NT2/D1 (cell line): ENCODE measurements around the gene CACNA1D.

Experiments used
- DNase-seq: peaks from one replicate; pipeline ENCODE4 v3.0.0-alpha.2; 2011; ENCODE audit warnings: low read depth, low spot score
- H3K27me3 ChIP-seq: 2 replicates; pipeline ENCODE4 v1.6.0; 2011; ENCODE audit warnings: mild to moderate bottlenecking; ENCODE audit not compliant: insufficient read length, insufficient read depth
- H3K36me3 ChIP-seq: 2 replicates; pipeline ENCODE4 v1.6.1; 2011; ENCODE audit warnings: mild to moderate bottlenecking, low read length, mixed read lengths; ENCODE audit not compliant: insufficient read depth, insufficient read length
- H3K4me1 ChIP-seq: 2 replicates; pipeline ENCODE4 v1.5.1; 2011; ENCODE audit not compliant: insufficient read depth, insufficient read length
- H3K4me3 ChIP-seq: 2 replicates; pipeline ENCODE4 v1.5.1; 2011; ENCODE audit warnings: low read depth; ENCODE audit not compliant: insufficient read length
- H3K9ac ChIP-seq: 2 replicates; pipeline ENCODE4 v1.6.0; 2011; ENCODE audit warnings: low read depth; ENCODE audit not compliant: insufficient read length
- H3K9me3 ChIP-seq: 2 replicates; pipeline ENCODE4 v1.5.1; 2011; ENCODE audit warnings: mild to moderate bottlenecking, low read length; ENCODE audit not compliant: insufficient read depth
- SUZ12 ChIP-seq: IDR thresholded peaks from 2 replicates; pipeline ENCODE4 v1.6.1; 2011; ENCODE audit not compliant: insufficient read length, insufficient read depth; ENCODE audit errors: extremely low read depth
- YY1 ChIP-seq: IDR thresholded peaks from 2 replicates; pipeline ENCODE4 v1.6.1; 2011; ENCODE audit not compliant: insufficient read length, insufficient read depth
- ZNF274 ChIP-seq: IDR thresholded peaks from 2 replicates; pipeline ENCODE4 v1.6.1; 2011; ENCODE audit warnings: mild to moderate bottlenecking, low read depth, low read length

The CACNA1D gene

GRCh38 chr3:53804697-53805462 is 310.5 kb downstream of the CACNA1D start:
- peak; percentile 70 for DNase-seq
- TF ChIP-seq ZNF274 (no peak), YY1 (no peak), SUZ12 (no peak)
- peaks cover 23% of the 10 kb centered on the region for H3K4me1 ChIP-seq
- no peaks in the 10 kb centered on the region for H3K36me3 ChIP-seq
- H3K4me3 ChIP-seq, result no peak overlapping the region
- no peaks in the 10 kb centered on the region for H3K9me3 ChIP-seq
- H3K9ac ChIP-seq, result no peak overlapping the region
- no peaks in the 10 kb centered on the region for H3K27me3 ChIP-seq

DNA sequence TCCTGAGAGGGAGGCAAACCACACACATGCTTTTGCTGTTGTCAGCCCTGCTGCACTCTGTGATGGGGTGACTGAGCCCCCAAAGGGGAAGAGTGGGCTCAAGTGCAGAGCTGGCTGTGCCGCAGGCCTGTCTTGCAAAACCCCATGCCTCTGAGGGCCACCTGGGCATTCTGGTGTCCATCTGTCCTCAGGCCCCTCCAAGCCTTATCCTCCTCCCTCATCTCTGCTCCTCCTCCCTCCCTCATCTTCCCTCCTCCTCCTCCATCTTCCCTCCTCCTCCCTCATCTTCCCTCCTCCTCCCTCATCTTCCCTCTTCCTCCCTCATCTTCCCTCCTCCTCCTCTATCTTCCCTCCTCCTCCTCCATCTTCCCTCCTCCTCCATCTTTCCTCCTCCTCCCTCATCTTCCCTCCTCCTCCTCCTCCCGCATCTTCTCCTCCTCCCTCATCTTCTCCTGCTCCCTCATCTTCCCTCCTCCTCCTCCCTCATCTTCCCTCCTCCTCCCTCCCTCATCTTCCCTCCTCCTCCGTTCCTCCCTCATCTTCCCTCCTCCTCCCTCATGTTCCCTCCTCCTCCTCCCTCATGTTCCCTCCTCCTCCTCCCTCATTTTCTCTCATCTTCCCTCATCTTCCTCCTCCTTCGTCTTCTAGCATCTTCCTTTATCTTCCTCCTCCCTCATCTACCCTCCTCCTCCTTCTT is 311.2 kb downstream of the CACNA1D start:
- no peaks in the 10 kb centered on the region for H3K27me3 ChIP-seq
- H3K36me3 ChIP-seq, result no peaks in the 10 kb centered on the region
- TF ChIP-seq SUZ12 (no peak), YY1 (no peak), ZNF274 (no peak)

GRCh38 chr3:53806182-53807116 is 312.0 kb downstream of the CACNA1D start:
- no peaks in the 10 kb centered on the region for H3K9me3 ChIP-seq
- no peak for TF ChIP-seq YY1
- TF ChIP-seq ZNF274, result no peak
- TF ChIP-seq SUZ12, result no peak
- H3K27me3 ChIP-seq, result no peaks in the 10 kb centered on the region
- no peak for DNase-seq
- no peaks in the 10 kb centered on the region for H3K36me3 ChIP-seq
- no peak overlapping the region for H3K9ac ChIP-seq
- no peak overlapping the region for H3K4me3 ChIP-seq
- peaks cover 24% of the 10 kb centered on the region for H3K4me1 ChIP-seq

More for the DNA sequence above, 311.2 kb downstream of the CACNA1D start:
- Histone ChIP-seq H3K9ac (no peak overlapping the region), H3K4me1 (peaks cover 23% of the 10 kb centered on the region), H3K4me3 (no peak overlapping the region), H3K9me3 (no peaks in the 10 kb centered on the region)
- DNase-seq, result no peak

DNA sequence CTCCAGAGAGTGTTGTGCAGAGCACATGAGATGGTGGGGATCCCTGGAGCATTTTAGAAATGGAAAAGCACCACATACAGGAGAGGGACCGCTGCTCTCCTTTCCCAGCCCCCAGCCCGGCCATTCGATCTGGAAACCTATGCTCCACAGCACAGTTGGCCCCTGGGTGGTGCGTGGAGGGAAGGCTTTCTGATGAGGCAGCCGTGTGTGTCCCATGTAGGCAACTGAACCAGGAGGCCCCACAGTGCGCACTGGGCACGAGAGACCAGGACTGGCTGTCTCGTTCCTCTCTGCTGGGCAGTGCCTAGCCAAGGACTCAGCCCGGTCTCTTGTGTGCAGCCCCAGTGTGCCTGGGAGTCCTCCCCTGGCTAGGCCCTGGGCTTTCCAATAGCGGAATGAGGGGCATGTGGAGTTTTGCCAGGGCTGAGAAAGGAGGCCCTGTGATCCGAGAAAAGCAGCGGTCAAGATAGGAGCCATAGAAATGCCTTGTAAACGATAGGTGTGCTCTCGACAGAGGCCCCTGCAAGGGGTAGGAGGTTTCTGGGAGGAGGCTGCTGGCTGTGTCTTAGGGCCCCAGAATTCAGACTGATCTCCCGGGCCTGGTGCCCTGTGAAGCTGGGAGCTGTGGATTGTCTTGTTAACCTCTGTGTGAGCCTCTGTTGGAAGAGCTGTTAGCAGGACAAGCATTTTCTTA is 312.9 kb downstream of the CACNA1D start:
- no peak for DNase-seq
- peak overlapping the region; percentile 28 for H3K9ac ChIP-seq
- no peaks in the 10 kb centered on the region for H3K9me3 ChIP-seq
- peaks cover 24% of the 10 kb centered on the region for H3K4me1 ChIP-seq
- no peaks in the 10 kb centered on the region for H3K27me3 ChIP-seq
- TF ChIP-seq SUZ12 (no peak), YY1 (no peak), ZNF274 (no peak)
- no peaks in the 10 kb centered on the region for H3K36me3 ChIP-seq
- no peak overlapping the region for H3K4me3 ChIP-seq

DNA sequence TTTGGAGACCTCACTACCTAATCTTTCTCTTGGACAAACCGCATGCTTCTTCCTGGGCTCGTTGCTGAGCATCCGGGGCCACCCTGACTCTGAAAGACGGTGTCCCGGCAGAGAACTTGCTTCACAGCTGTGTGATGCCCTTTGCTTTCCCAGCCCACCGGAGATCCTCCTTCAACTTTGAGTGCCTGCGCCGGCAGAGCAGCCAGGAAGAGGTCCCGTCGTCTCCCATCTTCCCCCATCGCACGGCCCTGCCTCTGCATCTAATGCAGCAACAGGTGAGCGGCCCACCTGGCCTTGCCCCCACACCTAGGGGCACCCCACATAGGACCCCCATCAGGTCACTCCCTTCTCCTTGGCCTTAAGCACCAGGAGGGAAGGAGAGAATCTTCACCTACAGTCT is 314.1 kb downstream of the CACNA1D start:
- peaks cover 24% of the 10 kb centered on the region for H3K4me1 ChIP-seq
- H3K9me3 ChIP-seq, result no peaks in the 10 kb centered on the region
- no peak for DNase-seq
- no peaks in the 10 kb centered on the region for H3K27me3 ChIP-seq
- no peak for TF ChIP-seq YY1
- no peak for TF ChIP-seq ZNF274
- no peak for TF ChIP-seq SUZ12
- no peak overlapping the region for H3K4me3 ChIP-seq
- no peaks in the 10 kb centered on the region for H3K36me3 ChIP-seq
- no peak overlapping the region for H3K9ac ChIP-seq

- TF ChIP-seq SUZ12 (no peak), YY1 (no peak), ZNF274 (no peak)
- no peaks in the 10 kb centered on the region for H3K27me3 ChIP-seq
- peaks cover 20% of the 10 kb centered on the region for H3K4me1 ChIP-seq
- H3K9me3 ChIP-seq, result no peaks in the 10 kb centered on the region
- no peak for DNase-seq
- H3K9ac ChIP-seq, result no peak overlapping the region
- no peaks in the 10 kb centered on the region for H3K36me3 ChIP-seq
- H3K4me3 ChIP-seq, result no peak overlapping the region
Measured at GRCh38 chr3:53809267-53809666, 314.9 kb downstream of the CACNA1D start.
